ENCODE data around the gene GLDN. TPM values are rescaled to one million over a fixed set of nuclear protein-coding genes. Genes with fewer than 3 reads are reported as not detected.

Gene GLDN
- polyA plus RNA-seq, 1 of the 3 experiments (the other 2 are of a cell fraction): not detected

DNA sequence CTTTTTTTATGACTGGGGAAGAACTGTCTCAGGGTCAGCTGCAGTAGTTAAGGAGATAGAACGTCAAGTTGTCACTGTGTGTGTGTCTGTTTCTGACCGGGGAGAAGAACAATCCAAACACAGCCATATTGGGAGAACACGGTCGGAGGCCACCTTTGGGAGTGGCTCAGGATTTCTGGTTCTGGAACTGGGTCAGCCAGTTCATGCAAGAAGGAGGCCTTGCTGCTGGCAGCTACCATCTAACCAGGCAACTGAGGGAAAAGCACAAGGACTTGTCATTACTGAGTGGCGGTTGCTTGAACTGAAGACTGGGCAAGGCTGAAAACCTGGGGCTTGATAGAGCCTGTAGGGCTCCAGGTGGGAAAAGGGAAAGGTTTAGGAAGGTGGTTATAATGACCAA, 24.6 kb downstream of the GLDN start:
- WGBS (ENCODE audit: low lambda C conversion rate): 51% methylated on average over 5 of the region's 5 CpGs
- no peak for DNase-seq
- ChIA-PET POLR2A (no interaction called here), CTCF (interaction anchor here (1.4 to 2.0 kb wide), 3 partner anchors 9 to 137 kb away, joined by 5 to 8 read pairs (median 6); no protein-coding TSS in a partner anchor)
- Histone ChIP-seq H3K9me2 (no peaks in the 10 kb centered on the region), H3K36me3 (replicated peaks in 1 of 2; ENCODE audit: control insufficient read depth in 1 of 2, insufficient read depth in 2 of 2, low read length in 1 of 2) (no peaks in the 10 kb centered on the region), H2AFZ (ENCODE audit: low read depth) (no peak overlapping the region), H3K4me2 (no peak overlapping the region), H3K4me3 (ENCODE audit: low read depth in 2 of 2, low read length in 1 of 2) (no peak overlapping the region), H3K9me3 (no peaks in the 10 kb centered on the region), H3K9ac (no peak overlapping the region), H3K27me3 (ENCODE audit: insufficient read depth) (no peaks in the 10 kb centered on the region), H4K20me1 (ENCODE audit: insufficient read depth) (no peaks in the 10 kb centered on the region), H3K79me2 (ENCODE audit: insufficient read depth) (no peaks in the 10 kb centered on the region), H3K4me1 (ENCODE audit: control insufficient read depth in 1 of 2, insufficient read depth in 2 of 2, low read depth in 1 of 2, low read length in 1 of 2) (peaks cover 0 to 8% of the 10 kb centered on the region in 2 experiments; a peak in 2 of 4 replicates), H3K27ac (ENCODE audit: low read depth in 2 of 2, low read length in 1 of 2) (no peak overlapping the region), H3F3A (replicated peaks; ENCODE audit: insufficient read depth) (no peaks in the 10 kb centered on the region)
- TF ChIP-seq, protein P1, sequence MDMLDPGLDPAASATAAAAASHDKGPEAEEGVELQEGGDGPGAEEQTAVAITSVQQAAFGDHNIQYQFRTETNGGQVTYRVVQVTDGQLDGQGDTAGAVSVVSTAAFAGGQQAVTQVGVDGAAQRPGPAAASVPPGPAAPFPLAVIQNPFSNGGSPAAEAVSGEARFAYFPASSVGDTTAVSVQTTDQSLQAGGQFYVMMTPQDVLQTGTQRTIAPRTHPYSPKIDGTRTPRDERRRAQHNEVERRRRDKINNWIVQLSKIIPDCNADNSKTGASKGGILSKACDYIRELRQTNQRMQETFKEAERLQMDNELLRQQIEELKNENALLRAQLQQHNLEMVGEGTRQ (IDR thresholded peaks at IDR 0.05; ENCODE audit: borderline replicate concordance, low read depth, low read length): no peak

GRCh38 chr15:51366920-51367319, 25.5 kb downstream of the GLDN start:
- no peak for DNase-seq
- H3K9me2 ChIP-seq: no peaks in the 10 kb centered on the region
- ChIA-PET POLR2A (no interaction called here), CTCF (interaction anchor here (2.0 kb wide), 1 partner anchor 8 kb away, joined by 5 read pairs; no protein-coding TSS in a partner anchor)
- H2AFZ ChIP-seq (ENCODE audit: low read depth): no peak overlapping the region
- no peaks in the 10 kb centered on the region for H3K36me3 ChIP-seq (replicated peaks in 1 of 2; ENCODE audit: control insufficient read depth in 1 of 2, insufficient read depth in 2 of 2, low read length in 1 of 2)
- H3K9me3 ChIP-seq: no peaks in the 10 kb centered on the region
- no peak overlapping the region for H3K4me2 ChIP-seq
- no peaks in the 10 kb centered on the region for H3F3A ChIP-seq (replicated peaks; ENCODE audit: insufficient read depth)
- H3K4me1 ChIP-seq (ENCODE audit: control insufficient read depth in 1 of 2, insufficient read depth in 2 of 2, low read depth in 1 of 2, low read length in 1 of 2): peaks cover 0 to 8% of the 10 kb centered on the region in 2 experiments; a peak in 2 of 4 replicates
- H3K79me2 ChIP-seq (ENCODE audit: insufficient read depth): no peaks in the 10 kb centered on the region
- no peak overlapping the region for H3K27ac ChIP-seq (ENCODE audit: low read depth in 2 of 2, low read length in 1 of 2)
- H4K20me1 ChIP-seq (ENCODE audit: insufficient read depth): no peaks in the 10 kb centered on the region
- H3K27me3 ChIP-seq (ENCODE audit: insufficient read depth): no peaks in the 10 kb centered on the region; the same call in 1 of the 2 replicates
- WGBS (ENCODE audit: low lambda C conversion rate): 51% methylated on average over 3 of the region's 3 CpGs
- H3K9ac ChIP-seq: no peak overlapping the region
- no peak overlapping the region for H3K4me3 ChIP-seq (ENCODE audit: low read depth in 2 of 2, low read length in 1 of 2)
- TF ChIP-seq NRF1 (IDR thresholded peaks at IDR 0.05; ENCODE audit: low read depth, low read length): no peak
- no peak for TF ChIP-seq REST (IDR thresholded peaks at IDR 0.05; ENCODE audit: low read depth, low read length)
- TF ChIP-seq CTCF (IDR thresholded peaks at IDR 0.05): no peak
- TF ChIP-seq NFIC (IDR thresholded peaks at IDR 0.05; ENCODE audit: borderline replicate concordance): no peak
- TF ChIP-seq YY1 (IDR thresholded peaks at IDR 0.05; ENCODE audit: low read depth): no peak
- no peak for TF ChIP-seq TCF12 (IDR thresholded peaks at IDR 0.05)
- no peak for TF ChIP-seq IRF3 (IDR thresholded peaks at IDR 0.05; ENCODE audit: low read depth, low read length)
- TF ChIP-seq RFX5 (IDR thresholded peaks at IDR 0.05; ENCODE audit: low read length): no peak
- no peak for TF ChIP-seq SIN3A (IDR thresholded peaks at IDR 0.05; ENCODE audit: borderline replicate concordance, low read depth, low read length)
- no peak for TF ChIP-seq GABPA (IDR thresholded peaks at IDR 0.05; ENCODE audit: low read depth)
- TF ChIP-seq POLR2AphosphoS5 (IDR thresholded peaks at IDR 0.05; ENCODE audit: low read depth, low read length): no peak
- no peak for TF ChIP-seq MAX (IDR thresholded peaks at IDR 0.05; ENCODE audit: low read depth)
- TF ChIP-seq RAD21 (IDR thresholded peaks at IDR 0.05; ENCODE audit: low read length): no peak
- no peak for TF ChIP-seq JUND (IDR thresholded peaks at IDR 0.05)
- TF ChIP-seq USF1 (IDR thresholded peaks at IDR 0.05; ENCODE audit: borderline replicate concordance, low read depth): no peak
- no peak for TF ChIP-seq ZBTB33 (IDR thresholded peaks at IDR 0.05; ENCODE audit: borderline replicate concordance, low read depth)

All from SK-N-SH (cell line).